ENCODE data around the gene MLLT6.
"Not testable (repeated sequence)": the region's sequence is repeated elsewhere in the genome, so short reads cannot be mapped to it uniquely, and the experiment has no call there.

MLLT6 gene

DNA sequence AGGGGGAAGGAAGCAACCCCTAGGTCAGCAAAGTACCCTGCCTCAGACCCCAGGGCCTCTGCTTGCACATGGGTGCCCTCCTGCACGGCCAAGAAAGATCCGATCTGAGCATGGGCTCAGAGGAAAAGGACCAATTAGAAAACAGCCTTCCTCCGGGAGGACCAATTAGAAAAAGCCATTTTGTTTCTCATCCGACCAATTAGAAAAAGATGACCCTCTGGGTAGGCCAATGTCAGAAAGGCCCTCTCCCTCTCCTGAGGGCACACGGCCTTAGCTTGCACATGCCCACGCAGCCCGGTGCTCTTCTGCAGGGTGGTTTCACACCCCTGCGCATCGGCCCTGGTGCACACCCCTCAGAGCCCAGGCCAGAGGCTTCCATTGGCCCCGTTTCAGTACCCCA is 20.0 kb downstream of the MLLT6 start:
- in situ Hi-C loops (cut with MboI; ENCODE audit: low sequenced_read_pairs) = no loop called here

- in situ Hi-C loops (cut with MboI; ENCODE audit: low sequenced_read_pairs) = not testable (repeated sequence)
Observed at GRCh38 chr17:38726145-38726544, 21.1 kb downstream of the MLLT6 start.

DNA sequence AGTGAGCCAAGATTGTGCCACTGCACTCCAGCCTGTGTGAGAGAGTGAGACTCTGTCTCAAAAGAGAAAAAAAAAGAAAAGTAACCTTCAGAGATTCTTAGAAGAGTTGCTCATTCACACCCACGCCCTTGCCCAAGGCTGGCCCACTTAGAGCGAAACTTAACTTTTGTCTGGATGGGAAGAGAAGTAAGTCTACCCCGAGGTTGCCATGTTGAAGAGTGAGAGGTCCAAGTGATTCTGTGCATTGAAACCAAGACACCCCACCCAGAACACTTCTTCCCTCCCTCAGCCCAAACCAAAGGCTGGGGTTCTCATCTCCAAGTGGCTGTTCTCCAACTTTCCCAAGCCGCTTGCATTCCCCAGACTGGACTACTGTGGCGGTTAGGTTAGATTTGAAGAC is 22.7 kb downstream of the MLLT6 start:
- in situ Hi-C loops (cut with MboI; ENCODE audit: low sequenced_read_pairs) = no loop called here

DNA sequence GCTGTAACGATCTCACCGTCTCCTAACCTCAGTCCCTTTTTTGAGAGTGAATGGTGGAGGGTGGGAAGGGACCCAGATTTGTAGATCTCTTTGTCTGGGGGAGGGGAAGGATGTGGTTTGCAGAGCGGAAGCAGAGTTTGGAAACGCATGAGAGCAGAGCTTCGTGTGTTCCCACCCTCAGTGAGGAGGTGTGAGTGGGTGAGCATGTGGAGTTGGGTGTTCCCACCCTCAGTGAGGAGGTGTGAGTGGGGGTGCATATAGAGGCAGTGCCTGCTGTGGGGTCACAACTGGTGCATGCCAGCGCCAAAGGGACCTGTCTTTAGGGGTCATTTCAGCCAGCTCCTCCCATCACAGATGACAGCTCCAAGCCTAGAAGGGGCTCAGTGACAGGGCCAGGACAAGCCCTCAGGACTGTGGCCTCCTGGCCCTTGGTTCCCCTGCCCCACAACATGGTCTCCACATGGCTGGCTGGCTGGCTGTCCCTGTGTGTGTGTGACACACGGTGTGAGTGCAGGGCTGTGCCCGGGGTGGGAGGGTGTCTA is 23.3 kb downstream of the MLLT6 start:
- in situ Hi-C loops (cut with MboI; ENCODE audit: low sequenced_read_pairs) = no loop called here

- in situ Hi-C loops (cut with MboI; ENCODE audit: low sequenced_read_pairs) = no loop called here
Observed at GRCh38 chr17:38729368-38729885, 24.4 kb downstream of the MLLT6 start.

GRCh38 chr17:38729886-38730525 is 24.9 kb downstream of the MLLT6 start, which contains the start of gene CISD3:
Gene CISD3 (plus strand): TSS chr17:38730341. CDS start chr17:38730359, 18 bp downstream.
- in situ Hi-C loops (cut with MboI; ENCODE audit: low sequenced_read_pairs) = loop anchor here (5.0 kb wide), 1 partner anchor 53 kb away; no protein-coding TSS in a partner anchor

- in situ Hi-C loops (cut with MboI; ENCODE audit: low sequenced_read_pairs) = loop anchor here (5.0 kb wide), 1 partner anchor 53 kb away; no protein-coding TSS in a partner anchor
Observed at GRCh38 chr17:38730526-38731379, 25.7 kb downstream of the MLLT6 start.

GRCh38 chr17:38731526-38732294 is 26.6 kb downstream of the MLLT6 start:
- in situ Hi-C loops (cut with MboI; ENCODE audit: low sequenced_read_pairs) = loop anchor here (5.0 kb wide), 1 partner anchor 54 kb away; no protein-coding TSS in a partner anchor

DNA sequence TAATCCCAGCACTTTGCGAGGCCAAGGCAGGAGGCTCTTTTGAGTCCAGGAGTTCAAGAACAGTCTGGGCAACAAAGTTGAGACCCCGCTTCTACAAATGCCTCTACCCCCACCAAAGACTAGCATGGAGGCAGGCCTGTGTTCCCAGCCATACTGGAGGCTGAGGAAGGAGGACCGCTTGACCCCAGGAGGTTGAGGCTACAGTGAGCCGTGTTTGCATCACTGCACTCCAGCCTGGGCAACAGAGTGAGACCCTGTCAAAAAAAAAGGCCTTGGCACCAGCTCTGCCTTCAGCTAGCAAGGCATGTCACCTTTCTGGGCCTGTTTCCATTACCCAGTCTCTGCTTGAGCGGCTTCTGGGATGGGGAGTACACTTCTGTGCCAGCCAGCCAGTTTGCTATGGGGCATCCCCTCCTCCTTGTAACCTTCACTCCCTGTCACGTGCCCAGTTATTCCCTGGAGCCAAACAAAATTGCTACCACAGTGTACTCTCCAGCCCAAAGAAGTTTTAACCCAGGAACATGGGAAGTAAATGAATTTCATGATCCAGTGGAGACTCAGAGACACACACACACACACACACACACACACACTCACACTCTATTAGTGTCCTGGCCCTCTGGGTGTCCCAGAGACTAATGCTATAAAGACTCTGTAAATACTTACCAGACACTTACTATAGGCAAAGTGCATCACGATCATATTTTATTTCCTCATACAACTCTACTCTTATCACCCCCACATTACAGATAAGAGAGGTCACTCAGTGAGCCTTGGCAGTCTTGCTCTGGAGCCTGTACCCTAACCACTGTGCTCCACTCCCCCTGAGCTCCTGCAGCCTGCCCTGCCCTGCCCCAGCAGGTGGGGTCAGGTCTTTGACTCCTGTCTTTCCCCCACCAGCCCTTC is 27.6 kb downstream of the MLLT6 start:
- in situ Hi-C loops (cut with MboI; ENCODE audit: low sequenced_read_pairs) = loop anchor here (5.0 kb wide), 1 partner anchor 55 kb away; no protein-coding TSS in a partner anchor

DNA sequence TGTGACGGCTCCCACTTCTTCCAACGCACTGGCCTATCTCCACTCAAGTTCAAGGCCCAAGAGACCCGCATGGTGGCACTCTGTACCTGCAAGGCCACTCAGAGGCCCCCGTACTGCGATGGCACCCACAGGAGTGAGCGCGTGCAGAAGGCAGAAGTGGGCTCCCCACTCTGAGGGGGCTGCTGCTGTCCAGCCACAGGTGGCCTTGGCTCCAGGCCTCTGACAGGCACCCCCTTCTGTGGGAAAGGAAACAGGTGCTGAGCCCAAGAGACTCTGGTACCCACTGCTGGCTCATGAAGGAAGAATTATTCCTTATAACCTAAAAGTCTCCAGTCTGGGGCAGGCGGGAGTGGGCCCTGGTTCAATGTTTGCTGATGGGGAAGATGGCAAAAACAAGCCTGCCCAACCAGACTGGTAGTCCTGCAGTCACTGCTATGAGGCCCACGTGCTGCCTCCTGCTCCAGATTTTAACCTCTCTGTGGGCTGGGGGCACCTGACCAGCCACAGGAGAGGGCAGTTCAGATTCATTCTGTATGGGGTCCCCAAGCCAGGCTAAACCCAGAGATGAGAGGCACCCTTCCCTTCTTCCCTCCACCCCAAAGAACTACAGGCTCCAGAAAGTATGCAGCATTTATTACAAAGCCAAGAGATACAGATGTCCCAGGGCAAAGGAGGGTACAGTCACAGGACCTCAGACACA is 28.4 kb downstream of the MLLT6 start:
- in situ Hi-C loops (cut with MboI; ENCODE audit: low sequenced_read_pairs) = loop anchor here (5.0 kb wide), 1 partner anchor 56 kb away; no protein-coding TSS in a partner anchor

- in situ Hi-C loops (cut with MboI; ENCODE audit: low sequenced_read_pairs) = loop anchor here (5.0 kb wide), 1 partner anchor 57 kb away; no protein-coding TSS in a partner anchor
Observed at GRCh38 chr17:38733982-38734973, 29.2 kb downstream of the MLLT6 start.

- in situ Hi-C loops (cut with MboI; ENCODE audit: low sequenced_read_pairs) = no loop called here
Observed at GRCh38 chr17:38735161-38735997, 30.3 kb downstream of the MLLT6 start.

DNA sequence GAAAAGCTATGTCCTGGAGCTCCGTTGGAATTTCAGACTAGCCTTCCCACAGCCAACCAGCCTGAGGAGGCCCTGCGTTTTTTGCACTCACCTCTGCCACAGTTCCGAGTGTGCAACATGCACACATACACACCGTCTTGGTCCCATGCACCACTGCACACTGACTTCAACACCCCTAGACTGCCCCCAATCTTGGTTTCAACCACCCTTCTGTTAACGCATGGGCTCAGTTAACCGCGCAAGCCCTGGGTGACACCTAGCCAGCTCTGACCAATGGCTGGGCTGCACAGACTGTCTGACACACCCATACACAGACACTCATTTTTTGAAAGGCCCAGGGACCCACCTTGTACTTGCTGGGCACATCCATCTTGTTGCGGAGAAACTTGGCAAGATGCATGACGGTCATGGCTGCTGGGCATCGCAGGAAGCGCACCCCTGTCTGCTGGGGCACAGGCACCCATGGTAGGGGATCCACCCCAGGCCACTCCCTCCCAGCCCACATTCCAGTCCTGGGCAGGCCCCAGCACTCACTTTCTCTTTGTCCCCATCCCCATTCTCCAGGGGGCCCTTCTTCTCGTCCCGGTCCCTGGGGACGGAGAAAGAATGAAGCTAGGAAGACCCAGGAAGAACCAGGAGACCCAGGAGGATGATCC is 33.1 kb downstream of the MLLT6 start:
- in situ Hi-C loops (cut with MboI; ENCODE audit: low sequenced_read_pairs) = no loop called here

- in situ Hi-C loops (cut with MboI; ENCODE audit: low sequenced_read_pairs) = no loop called here
Observed at GRCh38 chr17:38738686-38739085, 33.6 kb downstream of the MLLT6 start.

DNA sequence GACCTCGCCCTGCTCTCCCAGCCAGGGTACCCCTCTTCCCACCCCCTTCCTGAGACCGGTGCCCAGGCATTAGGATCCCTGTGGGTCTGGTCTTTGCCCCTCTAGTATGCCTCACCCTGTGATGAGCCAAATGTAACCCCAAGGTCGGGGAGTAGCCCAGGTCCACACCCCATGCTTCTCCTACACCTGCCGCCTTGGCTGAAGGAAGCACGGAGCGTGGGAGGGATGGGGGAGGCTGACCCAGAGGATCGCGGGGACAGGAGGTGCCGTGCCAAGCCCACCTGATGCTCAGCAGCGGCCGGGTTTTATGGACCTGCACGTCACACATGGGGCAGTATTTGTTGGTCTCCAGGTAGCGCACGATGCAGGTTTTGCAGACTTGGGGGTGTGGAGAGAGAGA is 34.2 kb downstream of the MLLT6 start:
- in situ Hi-C loops (cut with MboI; ENCODE audit: low sequenced_read_pairs) = no loop called here

GRCh38 chr17:38740044-38740443 is 35.0 kb downstream of the MLLT6 start:
- in situ Hi-C loops (cut with MboI; ENCODE audit: low sequenced_read_pairs) = no loop called here

Measured in HL-60/S4 treated with phorbol 12-myristate 13-acetate at 8.2 ng/mL for 4 days and 3 days (cell line).